ENCODE measurements around the gene INS.
"Not testable (repeated sequence)": the region's sequence is repeated elsewhere in the genome, so short reads cannot be mapped to it uniquely, and the experiment has no call there.

INS gene

GRCh38 chr11:2131371-2132236 lies 29.4 kb downstream of the INS start:
- H3K27ac Mint-ChIP-seq, result no peak overlapping the region
- no peaks in the 10 kb centered on the region for H3K9me3 Mint-ChIP-seq (ENCODE audit: low read depth)
- H3K4me3 Mint-ChIP-seq, result no peak overlapping the region
- H3K27me3 Mint-ChIP-seq, result peaks cover 18% of the 10 kb centered on the region
- peaks cover 1% of the 10 kb centered on the region for H3K4me1 Mint-ChIP-seq (ENCODE audit: low read depth)
- no peaks in the 10 kb centered on the region for H3K36me3 Mint-ChIP-seq

- Mint-ChIP-seq H3K27ac (no peak overlapping the region), H3K4me1 (ENCODE audit: low read depth) (no peaks in the 10 kb centered on the region), H3K36me3 (no peaks in the 10 kb centered on the region), H3K9me3 (ENCODE audit: low read depth) (no peaks in the 10 kb centered on the region), H3K27me3 (peaks cover 13% of the 10 kb centered on the region), H3K4me3 (no peak overlapping the region)
Observed at GRCh38 chr11:2130881-2131352, 30.1 kb downstream of the INS start.

GRCh38 chr11:2129699-2130366 lies 31.2 kb downstream of the INS start:
- H3K9me3 Mint-ChIP-seq (ENCODE audit: low read depth), result no peaks in the 10 kb centered on the region
- no peak overlapping the region for H3K4me3 Mint-ChIP-seq
- H3K36me3 Mint-ChIP-seq, result no peaks in the 10 kb centered on the region
- H3K4me1 Mint-ChIP-seq (ENCODE audit: low read depth), result no peaks in the 10 kb centered on the region
- H3K27me3 Mint-ChIP-seq, result peaks cover 9% of the 10 kb centered on the region
- no peak overlapping the region for H3K27ac Mint-ChIP-seq

GRCh38 chr11:2129308-2129698 lies 31.7 kb downstream of the INS start:
- H3K4me1 Mint-ChIP-seq (ENCODE audit: low read depth), result no peaks in the 10 kb centered on the region
- H3K36me3 Mint-ChIP-seq, result no peaks in the 10 kb centered on the region
- H3K27me3 Mint-ChIP-seq, result peaks cover 7% of the 10 kb centered on the region
- no peak overlapping the region for H3K4me3 Mint-ChIP-seq
- no peaks in the 10 kb centered on the region for H3K9me3 Mint-ChIP-seq (ENCODE audit: low read depth)
- no peak overlapping the region for H3K27ac Mint-ChIP-seq

GRCh38 chr11:2128511-2129307 lies 32.3 kb downstream of the INS start:
- peaks cover 7% of the 10 kb centered on the region for H3K27me3 Mint-ChIP-seq
- no peak overlapping the region for H3K27ac Mint-ChIP-seq
- no peak overlapping the region for H3K4me3 Mint-ChIP-seq
- no peaks in the 10 kb centered on the region for H3K9me3 Mint-ChIP-seq (ENCODE audit: low read depth)
- no peaks in the 10 kb centered on the region for H3K36me3 Mint-ChIP-seq
- no peaks in the 10 kb centered on the region for H3K4me1 Mint-ChIP-seq (ENCODE audit: low read depth)

- peaks cover 6% of the 10 kb centered on the region for H3K27me3 Mint-ChIP-seq
- no peaks in the 10 kb centered on the region for H3K4me1 Mint-ChIP-seq (ENCODE audit: low read depth)
- H3K36me3 Mint-ChIP-seq, result no peaks in the 10 kb centered on the region
- no peak overlapping the region for H3K27ac Mint-ChIP-seq
- no peak overlapping the region for H3K4me3 Mint-ChIP-seq
- H3K9me3 Mint-ChIP-seq (ENCODE audit: low read depth), result no peaks in the 10 kb centered on the region
Observed at GRCh38 chr11:2128130-2128510, 32.9 kb downstream of the INS start.

- Mint-ChIP-seq H3K36me3 (no peaks in the 10 kb centered on the region), H3K27ac (no peak overlapping the region), H3K27me3 (peaks cover 5% of the 10 kb centered on the region), H3K4me3 (no peak overlapping the region), H3K9me3 (ENCODE audit: low read depth) (no peaks in the 10 kb centered on the region), H3K4me1 (ENCODE audit: low read depth) (no peaks in the 10 kb centered on the region)
Observed at GRCh38 chr11:2127482-2128129, 33.4 kb downstream of the INS start.

GRCh38 chr11:2126520-2127085 lies 34.4 kb downstream of the INS start:
- H3K27me3 Mint-ChIP-seq, result peaks cover 5% of the 10 kb centered on the region
- no peaks in the 10 kb centered on the region for H3K36me3 Mint-ChIP-seq
- no peak overlapping the region for H3K27ac Mint-ChIP-seq
- no peaks in the 10 kb centered on the region for H3K4me1 Mint-ChIP-seq (ENCODE audit: low read depth)
- no peaks in the 10 kb centered on the region for H3K9me3 Mint-ChIP-seq (ENCODE audit: low read depth)
- no peak overlapping the region for H3K4me3 Mint-ChIP-seq

- H3K27ac Mint-ChIP-seq; H3K4me3 Mint-ChIP-seq; H3K27me3 Mint-ChIP-seq; H3K36me3 Mint-ChIP-seq; H3K4me1 Mint-ChIP-seq (ENCODE audit: low read depth); H3K9me3 Mint-ChIP-seq (ENCODE audit: low read depth): not testable (repeated sequence)
Observed at GRCh38 chr11:2124736-2125484, 36.1 kb downstream of the INS start.

- no peak overlapping the region for H3K27ac Mint-ChIP-seq
- peaks cover 4% of the 10 kb centered on the region for H3K27me3 Mint-ChIP-seq
- H3K9me3 Mint-ChIP-seq (ENCODE audit: low read depth), result no peaks in the 10 kb centered on the region
- no peak overlapping the region for H3K4me3 Mint-ChIP-seq
- no peaks in the 10 kb centered on the region for H3K36me3 Mint-ChIP-seq
- H3K4me1 Mint-ChIP-seq (ENCODE audit: low read depth), result no peaks in the 10 kb centered on the region
Observed at GRCh38 chr11:2123628-2123960, 37.4 kb downstream of the INS start.

- Mint-ChIP-seq H3K36me3 (no peaks in the 10 kb centered on the region), H3K27ac (no peak overlapping the region), H3K4me3 (no peak overlapping the region), H3K9me3 (ENCODE audit: low read depth) (no peaks in the 10 kb centered on the region), H3K4me1 (ENCODE audit: low read depth) (no peaks in the 10 kb centered on the region), H3K27me3 (peaks cover 4% of the 10 kb centered on the region)
Observed at GRCh38 chr11:2122907-2123627, 37.9 kb downstream of the INS start.

GRCh38 chr11:2122222-2122906 lies 38.6 kb downstream of the INS start:
- Mint-ChIP-seq H3K4me1 (ENCODE audit: low read depth) (no peaks in the 10 kb centered on the region), H3K27ac (no peak overlapping the region), H3K27me3 (peaks cover 4% of the 10 kb centered on the region), H3K36me3 (no peaks in the 10 kb centered on the region), H3K9me3 (ENCODE audit: low read depth) (no peaks in the 10 kb centered on the region), H3K4me3 (no peak overlapping the region)
